ENCODE data around the gene STAB2. TPM values are rescaled to one million over a fixed set of nuclear protein-coding genes. Genes with fewer than 3 reads are reported as not detected.
A peak's percentile ranks its signal among the peaks of the same experiment; 100 is the strongest.

The STAB2 gene
- total RNA-seq, 1 donor from 2014 or later: not detected

DNA sequence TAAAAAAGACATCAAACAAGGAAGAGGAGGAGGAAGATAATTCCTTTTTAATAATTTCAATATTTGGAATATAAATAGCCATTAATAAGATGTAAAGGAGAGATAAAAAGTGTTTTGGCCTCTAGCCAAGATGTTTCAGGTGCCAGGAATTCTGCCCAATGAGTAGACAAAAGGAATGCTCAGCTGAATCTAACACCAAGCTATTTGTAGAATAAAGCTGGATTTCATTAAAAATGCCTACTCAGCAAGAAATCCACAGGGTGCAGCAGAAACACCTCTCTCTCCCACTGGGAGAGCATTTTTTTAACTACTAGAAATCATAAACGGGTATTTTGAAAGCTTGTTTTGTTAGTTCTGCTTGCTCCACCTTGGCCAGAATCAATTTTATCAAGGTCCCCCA lies 4.1 kb upstream of the STAB2 start:
- TF ChIP-seq, protein P1, sequence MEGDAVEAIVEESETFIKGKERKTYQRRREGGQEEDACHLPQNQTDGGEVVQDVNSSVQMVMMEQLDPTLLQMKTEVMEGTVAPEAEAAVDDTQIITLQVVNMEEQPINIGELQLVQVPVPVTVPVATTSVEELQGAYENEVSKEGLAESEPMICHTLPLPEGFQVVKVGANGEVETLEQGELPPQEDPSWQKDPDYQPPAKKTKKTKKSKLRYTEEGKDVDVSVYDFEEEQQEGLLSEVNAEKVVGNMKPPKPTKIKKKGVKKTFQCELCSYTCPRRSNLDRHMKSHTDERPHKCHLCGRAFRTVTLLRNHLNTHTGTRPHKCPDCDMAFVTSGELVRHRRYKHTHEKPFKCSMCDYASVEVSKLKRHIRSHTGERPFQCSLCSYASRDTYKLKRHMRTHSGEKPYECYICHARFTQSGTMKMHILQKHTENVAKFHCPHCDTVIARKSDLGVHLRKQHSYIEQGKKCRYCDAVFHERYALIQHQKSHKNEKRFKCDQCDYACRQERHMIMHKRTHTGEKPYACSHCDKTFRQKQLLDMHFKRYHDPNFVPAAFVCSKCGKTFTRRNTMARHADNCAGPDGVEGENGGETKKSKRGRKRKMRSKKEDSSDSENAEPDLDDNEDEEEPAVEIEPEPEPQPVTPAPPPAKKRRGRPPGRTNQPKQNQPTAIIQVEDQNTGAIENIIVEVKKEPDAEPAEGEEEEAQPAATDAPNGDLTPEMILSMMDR (IDR thresholded peaks at IDR 0.05): no peak
- Mint-ChIP-seq H3K4me3 (ENCODE audit: unreplicated experiment) (no peak overlapping the region), H3K27ac (ENCODE audit: unreplicated experiment) (no peak overlapping the region), H3K9me3 (ENCODE audit: low read depth) (no peaks in the 10 kb centered on the region), H3K27me3 (ENCODE audit: low read depth) (peaks cover 45% of the 10 kb centered on the region), H3K36me3 (ENCODE audit: low read depth) (no peaks in the 10 kb centered on the region), H3K4me1 (ENCODE audit: low read depth) (no peaks in the 10 kb centered on the region)
- DNase-seq (ENCODE audit: low spot score): no peak

- TF ChIP-seq, protein P1 (IDR thresholded peaks at IDR 0.05): peak; percentile 60
- H3K9me3 Mint-ChIP-seq (ENCODE audit: low read depth): no peaks in the 10 kb centered on the region
- DNase-seq (ENCODE audit: low spot score): no peak
- H3K27ac Mint-ChIP-seq (ENCODE audit: unreplicated experiment): no peak overlapping the region
- H3K27me3 Mint-ChIP-seq (ENCODE audit: low read depth): peaks cover 44% of the 10 kb centered on the region
- H3K4me1 Mint-ChIP-seq (ENCODE audit: low read depth): no peaks in the 10 kb centered on the region
- H3K36me3 Mint-ChIP-seq (ENCODE audit: low read depth): no peaks in the 10 kb centered on the region
- no peak overlapping the region for H3K4me3 Mint-ChIP-seq (ENCODE audit: unreplicated experiment)
Measured at GRCh38 chr12:103586132-103586531, 941 bp upstream of the STAB2 start.

- TF ChIP-seq, protein P1 (IDR thresholded peaks at IDR 0.05): no peak
- no peak overlapping the region for H3K4me3 Mint-ChIP-seq (ENCODE audit: unreplicated experiment)
- H3K36me3 Mint-ChIP-seq (ENCODE audit: low read depth): no peaks in the 10 kb centered on the region
- DNase-seq (ENCODE audit: low spot score): no peak
- peaks cover 50% of the 10 kb centered on the region for H3K27me3 Mint-ChIP-seq (ENCODE audit: low read depth)
- no peak overlapping the region for H3K27ac Mint-ChIP-seq (ENCODE audit: unreplicated experiment)
- H3K9me3 Mint-ChIP-seq (ENCODE audit: low read depth): peaks cover 3% of the 10 kb centered on the region
- H3K4me1 Mint-ChIP-seq (ENCODE audit: low read depth): no peaks in the 10 kb centered on the region
Measured at GRCh38 chr12:103588680-103589079, 1.6 kb downstream of the STAB2 start.

GRCh38 chr12:103589517-103589916 lies 2.4 kb downstream of the STAB2 start:
- H3K27ac Mint-ChIP-seq (ENCODE audit: unreplicated experiment): no peak overlapping the region
- TF ChIP-seq, protein P1 (IDR thresholded peaks at IDR 0.05): no peak
- no peak for DNase-seq (ENCODE audit: low spot score)
- H3K36me3 Mint-ChIP-seq (ENCODE audit: low read depth): no peaks in the 10 kb centered on the region
- H3K27me3 Mint-ChIP-seq (ENCODE audit: low read depth): peaks cover 46% of the 10 kb centered on the region
- no peaks in the 10 kb centered on the region for H3K4me1 Mint-ChIP-seq (ENCODE audit: low read depth)
- H3K9me3 Mint-ChIP-seq (ENCODE audit: low read depth): peaks cover 3% of the 10 kb centered on the region
- no peak overlapping the region for H3K4me3 Mint-ChIP-seq (ENCODE audit: unreplicated experiment)

DNA sequence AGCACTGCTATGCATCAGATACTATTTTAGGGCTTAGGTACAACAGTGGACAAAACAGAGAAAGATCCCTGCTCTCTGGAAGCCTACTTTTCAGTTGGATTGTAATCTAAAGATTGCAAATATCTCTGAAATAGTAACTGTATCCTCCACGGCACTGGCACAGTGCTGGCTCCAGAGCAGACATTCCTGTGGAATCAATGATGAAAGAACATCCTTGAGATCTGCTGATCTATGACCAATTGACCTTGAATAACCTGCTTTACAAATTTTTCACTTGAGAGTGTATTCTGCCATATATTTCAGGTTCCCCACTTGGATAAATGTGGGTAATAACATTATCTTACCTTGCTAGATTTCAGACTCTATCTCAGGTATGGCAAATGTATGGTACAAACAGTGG lies 3.2 kb downstream of the STAB2 start:
- TF ChIP-seq, protein P1 (IDR thresholded peaks at IDR 0.05): no peak
- Mint-ChIP-seq H3K27ac (ENCODE audit: unreplicated experiment) (no peak overlapping the region), H3K36me3 (ENCODE audit: low read depth) (no peaks in the 10 kb centered on the region), H3K4me1 (ENCODE audit: low read depth) (no peaks in the 10 kb centered on the region), H3K27me3 (ENCODE audit: low read depth) (peaks cover 40% of the 10 kb centered on the region), H3K4me3 (ENCODE audit: unreplicated experiment) (no peak overlapping the region), H3K9me3 (ENCODE audit: low read depth) (peaks cover 3% of the 10 kb centered on the region)
- no peak for DNase-seq (ENCODE audit: low spot score)

All from chondrocyte (in vitro differentiated cells).